Hepatocyte (in vitro differentiated cells): Measurements from ENCODE around the gene CDH12.

Experiments
- EZH2 ChIP-seq: fragments of 200-600 bp; sonication (generic); IDR thresholded peaks from 2 replicates; pipeline ENCODE4 v1.6.1; 2016; ENCODE audit warnings: antibody characterized with exemption, mild to moderate bottlenecking, borderline replicate concordance
- TF ChIP-seq, protein P1 (sequence below): fragments of 200-600 bp; sonication (generic); IDR thresholded peaks from 2 replicates; pipeline ENCODE4 v1.5.1; 2016; ENCODE audit warnings: antibody characterized with exemption, mild to moderate bottlenecking; ENCODE audit not compliant: poor library complexity

DNA sequence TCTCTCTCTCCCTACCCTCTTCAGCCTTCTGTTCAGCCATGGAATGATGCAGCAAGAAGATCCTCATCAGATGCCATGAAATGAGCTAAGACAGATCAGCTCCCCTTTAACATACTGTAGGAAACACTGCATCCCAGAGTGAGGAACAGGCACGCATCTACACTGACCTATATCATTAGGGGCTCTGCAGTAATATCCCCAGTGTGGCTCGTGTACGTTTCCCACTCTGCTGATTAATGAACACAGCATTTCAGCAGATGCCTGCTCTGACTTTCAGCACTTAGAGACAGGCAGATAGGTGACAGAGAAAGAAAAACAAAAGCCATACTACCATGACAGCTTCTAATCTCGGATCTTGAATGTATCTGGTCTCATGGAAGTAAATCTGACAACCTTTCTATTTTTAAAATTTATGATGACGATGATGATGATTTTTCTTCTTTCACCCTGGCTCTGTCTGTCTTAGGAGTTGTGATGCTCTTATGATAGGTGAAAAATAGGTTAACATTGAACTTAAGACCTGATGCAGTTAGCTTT, 750.3 kb downstream of the CDH12 start:
- TF ChIP-seq, protein P1, sequence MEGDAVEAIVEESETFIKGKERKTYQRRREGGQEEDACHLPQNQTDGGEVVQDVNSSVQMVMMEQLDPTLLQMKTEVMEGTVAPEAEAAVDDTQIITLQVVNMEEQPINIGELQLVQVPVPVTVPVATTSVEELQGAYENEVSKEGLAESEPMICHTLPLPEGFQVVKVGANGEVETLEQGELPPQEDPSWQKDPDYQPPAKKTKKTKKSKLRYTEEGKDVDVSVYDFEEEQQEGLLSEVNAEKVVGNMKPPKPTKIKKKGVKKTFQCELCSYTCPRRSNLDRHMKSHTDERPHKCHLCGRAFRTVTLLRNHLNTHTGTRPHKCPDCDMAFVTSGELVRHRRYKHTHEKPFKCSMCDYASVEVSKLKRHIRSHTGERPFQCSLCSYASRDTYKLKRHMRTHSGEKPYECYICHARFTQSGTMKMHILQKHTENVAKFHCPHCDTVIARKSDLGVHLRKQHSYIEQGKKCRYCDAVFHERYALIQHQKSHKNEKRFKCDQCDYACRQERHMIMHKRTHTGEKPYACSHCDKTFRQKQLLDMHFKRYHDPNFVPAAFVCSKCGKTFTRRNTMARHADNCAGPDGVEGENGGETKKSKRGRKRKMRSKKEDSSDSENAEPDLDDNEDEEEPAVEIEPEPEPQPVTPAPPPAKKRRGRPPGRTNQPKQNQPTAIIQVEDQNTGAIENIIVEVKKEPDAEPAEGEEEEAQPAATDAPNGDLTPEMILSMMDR, result no peak
- TF ChIP-seq EZH2, result no peak
